Measurements from ENCODE around the gene SMPDL3A. TPM values are rescaled to one million over a fixed set of nuclear protein-coding genes. Genes with fewer than 3 reads are reported as not detected.

Gene SMPDL3A
- total RNA-seq, 1 experiment from 2014 or later: 10.3 TPM

- CTCF ChIA-PET: no interaction called here
- H3K27ac ChIP-seq (ENCODE audit: low read depth, low read length, poor library complexity, severe bottlenecking): no peak overlapping the region
- intact Hi-C loops (cut with micrococcal nuclease; ENCODE audit: unreplicated experiment): no loop called here
- no peaks in the 10 kb centered on the region for H3K27me3 ChIP-seq (replicated peaks; ENCODE audit: insufficient read depth, low read depth, low read length, poor library complexity)
- H3K4me1 ChIP-seq (ENCODE audit: insufficient read depth, low read length, poor library complexity, severe bottlenecking): no peaks in the 10 kb centered on the region
- H3K4me3 ChIP-seq (ENCODE audit: low read depth, low read length, poor library complexity, severe bottlenecking): no peak overlapping the region
- TF ChIP-seq, protein P1, sequence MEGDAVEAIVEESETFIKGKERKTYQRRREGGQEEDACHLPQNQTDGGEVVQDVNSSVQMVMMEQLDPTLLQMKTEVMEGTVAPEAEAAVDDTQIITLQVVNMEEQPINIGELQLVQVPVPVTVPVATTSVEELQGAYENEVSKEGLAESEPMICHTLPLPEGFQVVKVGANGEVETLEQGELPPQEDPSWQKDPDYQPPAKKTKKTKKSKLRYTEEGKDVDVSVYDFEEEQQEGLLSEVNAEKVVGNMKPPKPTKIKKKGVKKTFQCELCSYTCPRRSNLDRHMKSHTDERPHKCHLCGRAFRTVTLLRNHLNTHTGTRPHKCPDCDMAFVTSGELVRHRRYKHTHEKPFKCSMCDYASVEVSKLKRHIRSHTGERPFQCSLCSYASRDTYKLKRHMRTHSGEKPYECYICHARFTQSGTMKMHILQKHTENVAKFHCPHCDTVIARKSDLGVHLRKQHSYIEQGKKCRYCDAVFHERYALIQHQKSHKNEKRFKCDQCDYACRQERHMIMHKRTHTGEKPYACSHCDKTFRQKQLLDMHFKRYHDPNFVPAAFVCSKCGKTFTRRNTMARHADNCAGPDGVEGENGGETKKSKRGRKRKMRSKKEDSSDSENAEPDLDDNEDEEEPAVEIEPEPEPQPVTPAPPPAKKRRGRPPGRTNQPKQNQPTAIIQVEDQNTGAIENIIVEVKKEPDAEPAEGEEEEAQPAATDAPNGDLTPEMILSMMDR (conservative IDR thresholded peaks at IDR 0.05; ENCODE audit: low read depth, low read length): no peak
- no peak for TF ChIP-seq EZH2 (IDR thresholded peaks at IDR 0.05; ENCODE audit: borderline replicate concordance, low read depth, low read length, poor library complexity, severe bottlenecking)
- no peaks in the 10 kb centered on the region for H3K9me3 ChIP-seq (ENCODE audit: low read depth, low read length, poor library complexity, severe bottlenecking)
- no TSS peak for BruUV-seq (replicated peaks)
- H3K36me3 ChIP-seq (ENCODE audit: insufficient read depth, low read length, poor library complexity, severe bottlenecking): no peaks in the 10 kb centered on the region
- POLR2A ChIA-PET (ENCODE audit: low non-redundant PET): no interaction called here
- DNase-seq (ENCODE audit: low spot score): no peak
Measured at GRCh38 chr6:122775975-122776374, 13.1 kb upstream of the SMPDL3A start.

GRCh38 chr6:122778302-122778701, 10.8 kb upstream of the SMPDL3A start:
- BruUV-seq (replicated peaks): no TSS peak
- Histone ChIP-seq H3K4me3 (ENCODE audit: low read depth, low read length, poor library complexity, severe bottlenecking) (no peak overlapping the region), H3K27me3 (replicated peaks; ENCODE audit: insufficient read depth, low read depth, low read length, poor library complexity) (no peaks in the 10 kb centered on the region), H3K27ac (ENCODE audit: low read depth, low read length, poor library complexity, severe bottlenecking) (no peak overlapping the region), H3K36me3 (ENCODE audit: insufficient read depth, low read length, poor library complexity, severe bottlenecking) (no peaks in the 10 kb centered on the region), H3K9me3 (ENCODE audit: low read depth, low read length, poor library complexity, severe bottlenecking) (no peaks in the 10 kb centered on the region), H3K4me1 (ENCODE audit: insufficient read depth, low read length, poor library complexity, severe bottlenecking) (no peaks in the 10 kb centered on the region)
- ChIA-PET CTCF (no interaction called here), POLR2A (ENCODE audit: low non-redundant PET) (interaction anchor here (0.5 kb wide), 1 partner anchor 69 kb away, joined by 6 read pairs; no protein-coding TSS in a partner anchor)
- no peak for DNase-seq (ENCODE audit: low spot score)
- intact Hi-C loops (cut with micrococcal nuclease; ENCODE audit: unreplicated experiment): no loop called here
- TF ChIP-seq, protein P1 (conservative IDR thresholded peaks at IDR 0.05; ENCODE audit: low read depth, low read length): no peak
- no peak for TF ChIP-seq EZH2 (IDR thresholded peaks at IDR 0.05; ENCODE audit: borderline replicate concordance, low read depth, low read length, poor library complexity, severe bottlenecking)

- intact Hi-C loops (cut with micrococcal nuclease; ENCODE audit: unreplicated experiment): no loop called here
- H3K27me3 ChIP-seq (replicated peaks; ENCODE audit: insufficient read depth, low read depth, low read length, poor library complexity): no peaks in the 10 kb centered on the region
- no peak overlapping the region for H3K4me3 ChIP-seq (ENCODE audit: low read depth, low read length, poor library complexity, severe bottlenecking)
- no TSS peak for BruUV-seq (replicated peaks)
- H3K27ac ChIP-seq (ENCODE audit: low read depth, low read length, poor library complexity, severe bottlenecking): no peak overlapping the region
- ChIA-PET POLR2A (ENCODE audit: low non-redundant PET) (no interaction called here), CTCF (no interaction called here)
- no peak for DNase-seq (ENCODE audit: low spot score)
- H3K9me3 ChIP-seq (ENCODE audit: low read depth, low read length, poor library complexity, severe bottlenecking): no peaks in the 10 kb centered on the region
- TF ChIP-seq, protein P1 (conservative IDR thresholded peaks at IDR 0.05; ENCODE audit: low read depth, low read length): no peak
- no peak for TF ChIP-seq EZH2 (IDR thresholded peaks at IDR 0.05; ENCODE audit: borderline replicate concordance, low read depth, low read length, poor library complexity, severe bottlenecking)
- no peaks in the 10 kb centered on the region for H3K36me3 ChIP-seq (ENCODE audit: insufficient read depth, low read length, poor library complexity, severe bottlenecking)
- H3K4me1 ChIP-seq (ENCODE audit: insufficient read depth, low read length, poor library complexity, severe bottlenecking): no peaks in the 10 kb centered on the region
Measured at GRCh38 chr6:122778985-122779661, 9.9 kb upstream of the SMPDL3A start.
